ENCODE results near the gene LRRC4B. TPM values are rescaled to one million over a fixed set of nuclear protein-coding genes. Genes with fewer than 3 reads are reported as not detected.
A peak's percentile ranks its signal among the peaks of the same experiment; 100 is the strongest.

The LRRC4B gene
- total RNA-seq, 1 experiment from 2014 or later, result not detected

DNA sequence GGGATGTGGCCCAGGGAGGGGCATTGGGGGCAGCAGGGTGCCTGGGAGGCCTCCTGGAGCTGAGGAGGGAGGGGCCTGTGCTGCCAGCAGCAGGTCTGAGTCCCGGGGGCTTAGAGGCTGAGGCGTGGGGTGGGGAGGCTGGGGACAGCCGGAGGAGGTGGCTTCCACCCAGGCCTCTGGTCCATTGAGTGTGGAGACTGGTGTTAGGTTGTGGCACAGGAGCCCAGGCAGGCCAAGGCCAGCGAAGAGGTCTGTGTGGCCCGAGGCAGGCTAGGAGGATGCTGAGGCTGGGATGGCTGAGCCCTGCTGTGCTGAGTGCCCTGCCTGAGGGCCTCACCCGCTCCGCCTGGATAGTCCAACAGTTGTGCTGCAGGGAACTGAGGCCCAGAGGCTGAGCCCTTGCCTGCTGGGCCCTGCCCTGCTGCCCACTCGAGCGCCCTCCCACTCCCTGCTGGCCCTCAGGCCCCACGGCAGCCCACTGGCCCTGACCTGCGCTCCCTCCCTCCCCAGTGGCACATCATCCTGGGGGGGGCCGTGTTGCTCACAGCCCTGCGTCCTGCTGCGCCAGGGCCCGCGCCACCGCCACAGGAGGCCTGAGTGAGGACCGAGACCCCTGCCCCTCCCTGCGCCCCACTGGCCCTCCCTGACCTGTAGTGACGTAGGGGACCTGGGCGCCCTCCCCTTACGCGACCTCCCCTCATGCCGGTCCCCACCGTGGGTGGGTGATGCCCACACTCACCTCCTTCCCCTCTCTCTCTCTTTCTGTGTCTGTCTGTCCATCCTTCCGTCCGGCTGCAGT is 86.7 kb downstream of the LRRC4B start:
- BruUV-seq (replicated peaks), result no TSS peak
- Mint-ChIP-seq H3K27ac (ENCODE audit: low read depth, unreplicated experiment) (peak overlapping the region; percentile 80), H3K9me3 (ENCODE audit: unreplicated experiment) (no peaks in the 10 kb centered on the region), H3K4me3 (ENCODE audit: unreplicated experiment) (no peak overlapping the region), H3K36me3 (ENCODE audit: insufficient read depth, unreplicated experiment) (peaks cover 39% of the 10 kb centered on the region), H3K27me3 (ENCODE audit: insufficient read depth, unreplicated experiment) (no peaks in the 10 kb centered on the region), H3K4me1 (ENCODE audit: insufficient read depth, unreplicated experiment) (peaks cover 7% of the 10 kb centered on the region)
- no peak for DNase-seq (ENCODE audit: unreplicated experiment)
- TF ChIP-seq, protein P1, sequence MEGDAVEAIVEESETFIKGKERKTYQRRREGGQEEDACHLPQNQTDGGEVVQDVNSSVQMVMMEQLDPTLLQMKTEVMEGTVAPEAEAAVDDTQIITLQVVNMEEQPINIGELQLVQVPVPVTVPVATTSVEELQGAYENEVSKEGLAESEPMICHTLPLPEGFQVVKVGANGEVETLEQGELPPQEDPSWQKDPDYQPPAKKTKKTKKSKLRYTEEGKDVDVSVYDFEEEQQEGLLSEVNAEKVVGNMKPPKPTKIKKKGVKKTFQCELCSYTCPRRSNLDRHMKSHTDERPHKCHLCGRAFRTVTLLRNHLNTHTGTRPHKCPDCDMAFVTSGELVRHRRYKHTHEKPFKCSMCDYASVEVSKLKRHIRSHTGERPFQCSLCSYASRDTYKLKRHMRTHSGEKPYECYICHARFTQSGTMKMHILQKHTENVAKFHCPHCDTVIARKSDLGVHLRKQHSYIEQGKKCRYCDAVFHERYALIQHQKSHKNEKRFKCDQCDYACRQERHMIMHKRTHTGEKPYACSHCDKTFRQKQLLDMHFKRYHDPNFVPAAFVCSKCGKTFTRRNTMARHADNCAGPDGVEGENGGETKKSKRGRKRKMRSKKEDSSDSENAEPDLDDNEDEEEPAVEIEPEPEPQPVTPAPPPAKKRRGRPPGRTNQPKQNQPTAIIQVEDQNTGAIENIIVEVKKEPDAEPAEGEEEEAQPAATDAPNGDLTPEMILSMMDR (IDR thresholded peaks at IDR 0.05; ENCODE audit: unreplicated experiment), result no peak
- intact Hi-C loops (cut with micrococcal nuclease), result no loop called here
- ChIA-PET POLR2A (no interaction called here), CTCF (no interaction called here)

DNA sequence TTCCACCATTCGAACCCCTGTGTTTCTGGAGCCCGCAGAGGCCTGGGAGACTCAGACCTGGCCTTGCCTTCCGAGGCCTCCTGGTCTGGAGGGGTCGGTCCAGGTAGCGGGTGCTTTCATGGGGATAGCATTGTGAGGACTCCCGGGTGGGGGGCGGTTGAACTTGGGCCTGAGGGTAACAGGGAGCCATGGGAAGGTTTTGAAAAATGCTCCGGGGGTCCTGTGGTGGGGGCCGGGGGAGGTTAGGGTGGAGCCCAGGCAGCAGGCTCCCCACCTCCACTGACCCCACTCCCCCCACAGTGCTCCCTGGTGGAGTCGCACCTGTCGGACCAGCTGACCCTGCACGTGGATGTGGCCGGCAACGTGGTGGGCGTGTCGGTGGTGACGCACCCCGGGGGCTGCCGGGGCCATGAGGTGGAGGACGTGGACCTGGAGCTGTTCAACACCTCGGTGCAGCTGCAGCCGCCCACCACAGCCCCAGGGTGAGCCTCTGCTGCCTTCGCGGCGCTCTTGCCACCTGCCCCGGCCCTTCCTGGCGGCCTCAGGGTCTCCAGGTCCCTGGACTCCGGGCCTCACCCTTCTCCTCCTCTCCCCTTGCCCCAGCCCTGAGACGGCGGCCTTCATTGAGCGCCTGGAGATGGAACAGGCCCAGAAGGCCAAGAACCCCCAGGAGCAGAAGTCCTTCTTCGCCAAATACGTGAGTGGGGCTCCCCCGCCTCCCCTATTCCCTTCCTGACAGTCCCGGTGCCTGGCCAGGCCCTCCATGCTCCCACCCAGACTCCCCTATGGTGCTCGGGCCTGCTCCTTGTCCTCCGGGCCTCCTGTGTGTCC is 87.7 kb downstream of the LRRC4B start:
- no peak overlapping the region for H3K4me3 Mint-ChIP-seq (ENCODE audit: unreplicated experiment)
- DNase-seq (ENCODE audit: unreplicated experiment), result no peak
- peak overlapping the region; percentile 80 for H3K27ac Mint-ChIP-seq (ENCODE audit: low read depth, unreplicated experiment)
- CTCF ChIA-PET, result no interaction called here
- peaks cover 46% of the 10 kb centered on the region for H3K36me3 Mint-ChIP-seq (ENCODE audit: insufficient read depth, unreplicated experiment)
- H3K4me1 Mint-ChIP-seq (ENCODE audit: insufficient read depth, unreplicated experiment), result peaks cover 8% of the 10 kb centered on the region
- no peaks in the 10 kb centered on the region for H3K9me3 Mint-ChIP-seq (ENCODE audit: unreplicated experiment)
- no TSS peak for BruUV-seq (replicated peaks)
- no peaks in the 10 kb centered on the region for H3K27me3 Mint-ChIP-seq (ENCODE audit: insufficient read depth, unreplicated experiment)
- intact Hi-C loops (cut with micrococcal nuclease), result no loop called here
- POLR2A ChIA-PET, result interaction anchor here (1.8 kb wide), 1 partner anchor 31 kb away, joined by 4 read pairs; the partner anchor contains the start of gene JOSD2
- TF ChIP-seq, protein P1 (IDR thresholded peaks at IDR 0.05; ENCODE audit: unreplicated experiment), result no peak

DNA sequence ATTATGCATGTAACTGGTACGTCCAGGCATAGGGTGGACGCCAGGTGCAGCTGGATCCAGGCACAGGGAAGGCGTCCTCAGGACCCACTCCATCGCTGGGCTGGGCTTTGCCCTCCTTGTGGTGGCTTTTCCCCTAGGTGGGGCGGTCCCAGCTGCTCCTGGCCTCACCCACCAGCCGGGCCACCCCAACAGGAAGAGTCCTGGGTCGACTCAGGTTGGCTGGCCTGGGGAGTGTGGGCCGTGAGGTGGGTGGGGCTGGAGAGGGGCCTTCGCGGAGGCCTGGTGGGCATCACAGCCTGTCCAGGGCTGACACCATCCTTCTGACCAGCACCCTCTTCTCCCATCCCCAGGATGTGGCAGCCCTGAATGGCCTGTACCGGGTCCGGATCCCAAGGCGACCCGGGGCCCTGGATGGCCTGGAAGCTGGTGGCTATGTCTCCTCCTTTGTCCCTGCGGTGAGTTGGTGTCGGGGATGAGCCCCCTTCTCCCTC is 88.4 kb downstream of the LRRC4B start:
- H3K27ac Mint-ChIP-seq (ENCODE audit: low read depth, unreplicated experiment), result no peak overlapping the region
- H3K27me3 Mint-ChIP-seq (ENCODE audit: insufficient read depth, unreplicated experiment), result no peaks in the 10 kb centered on the region
- POLR2A ChIA-PET, result interaction anchor here (1.8 kb wide), 1 partner anchor 31 kb away, joined by 4 read pairs; the partner anchor contains the start of gene JOSD2
- no peak for DNase-seq (ENCODE audit: unreplicated experiment)
- TF ChIP-seq, protein P1 (IDR thresholded peaks at IDR 0.05; ENCODE audit: unreplicated experiment), result no peak
- CTCF ChIA-PET, result interaction anchor here (0.6 to 0.7 kb wide), 6 partner anchors 115 to 638 kb away, joined by 3 to 5 read pairs (median 3); partner anchors contain the start of gene NAPSA
- H3K36me3 Mint-ChIP-seq (ENCODE audit: insufficient read depth, unreplicated experiment), result peaks cover 42% of the 10 kb centered on the region
- H3K4me1 Mint-ChIP-seq (ENCODE audit: insufficient read depth, unreplicated experiment), result peaks cover 13% of the 10 kb centered on the region
- no peaks in the 10 kb centered on the region for H3K9me3 Mint-ChIP-seq (ENCODE audit: unreplicated experiment)
- intact Hi-C loops (cut with micrococcal nuclease), result no loop called here
- no peak overlapping the region for H3K4me3 Mint-ChIP-seq (ENCODE audit: unreplicated experiment)
- BruUV-seq (replicated peaks), result no TSS peak
